Right lobe of liver (tissue), 6 donors: Measurements from ENCODE around the gene CLEC2D. TPM values are rescaled to one million over a fixed set of nuclear protein-coding genes. Genes with fewer than 3 reads are reported as not detected.
"Not testable (repeated sequence)": the region's sequence is repeated elsewhere in the genome, so short reads cannot be mapped to it uniquely, and the experiment has no call there.

Experiments used
- ATAC-seq, 4 donors: fragments of 200-7000 bp; cut with Tn5 transposase; one replicate each; pipeline ENCODE4 v1.9.1; 2020; ENCODE audit warnings: mild to moderate bottlenecking in 4 of 4, moderate library complexity in 4 of 4
- DNase-seq, 3 donors: peaks; one replicate each; pipeline ENCODE4 v3.0.0-alpha.2; 2020
- H3K27ac ChIP-seq, 3 donors: fragments of 200-600 bp; one replicate each; pipeline ENCODE4 v1.8.0; 2022
- H3K27me3 ChIP-seq, 2 donors: fragments of 200-600 bp; one replicate each; pipeline ENCODE4 v1.8.0; 2022
- H3K36me3 ChIP-seq, 4 donors: fragments of 200-600 bp; sonication (generic) in 1 of 4; one replicate each; pipeline versions ENCODE4 v1.5.1 to v1.8.0; 2017 to 2022; ENCODE audit warnings: control low read depth in 1 of 4
- H3K4me1 ChIP-seq, 4 donors: fragments of 200-600 bp; sonication (generic) in 1 of 4; one replicate each; pipeline versions ENCODE4 v1.5.1 to v1.8.0; 2017 to 2022; ENCODE audit warnings: control low read depth in 1 of 4
- H3K4me3 ChIP-seq, 3 donors: fragments of 200-600 bp; one replicate each; pipeline ENCODE4 v1.8.0; 2022
- H3K9me3 ChIP-seq, 4 donors: fragments of 200-600 bp; sonication (generic) in 1 of 4; one replicate each; pipeline versions ENCODE4 v1.5.1 to v1.8.0; 2017 to 2022; ENCODE audit warnings: control low read depth in 1 of 4
- CTCF ChIP-seq, 4 donors: fragments of 200-600 bp in 3 of 4; fragments of 450-650 bp in 1 of 4; IDR thresholded peaks; one replicate each; pipeline versions ENCODE4 v1.5.1 to v1.8.0; 2016 to 2022; ENCODE audit warnings: antibody characterized with exemption in 4 of 4, mild to moderate bottlenecking in 2 of 4
- POLR2A ChIP-seq: fragments of 450-650 bp; IDR thresholded peaks from one replicate; pipeline ENCODE4 v1.6.1; 2017; ENCODE audit warnings: antibody characterized with exemption, mild to moderate bottlenecking
- WGBS: methylation state at CpG from one replicate; pipeline ENCODE4 v1.1.6; 2018; ENCODE audit warnings: low coverage, low lambda C conversion rate; ENCODE audit not compliant: insufficient coverage; ENCODE audit errors: missing lambda C conversion rate; 5-methylcytosine and 5-hydroxymethylcytosine counted together
- intact Hi-C, 2 donors: fragments of 100-400 bp; cut with DNase I; formaldehyde crosslinking; loops; one replicate each; pipeline versions ENCODE4 v1.11.2 to v1.14.1; 2022
- total RNA-seq, 6 experiments: library from RNA; depleted of rRNA in 2 of 6; stranded (reverse); fragments of >200 nt in 2 of 6; fragmentation: NEBNext Ultra II Directional in 3 of 6; extraction: Animal tissue kit (Norgen Biotek cat#: 25700) in 3 of 6; gene quantifications; one replicate each; pipeline versions ENCODE4 v1.1.0 to v1.2.4, GENCODE V29; 2016 to 2023
- donor health status: DM: no; HTN: yes; CAD: no.
- donor health status: DM: no; HTN: no; CAD: no.
- donor health status: DM: no; HTN: no; CAD: no.
- donor health status: DM: no; HTN: yes; CAD: no.
- donor health status: DM: no; HTN: yes; CAD: no.

The CLEC2D gene
- total RNA-seq, 6 experiments from 2014 or later = 0.62 to 4.4 (median 1.6) TPM

- Histone ChIP-seq H3K4me3 (no peak overlapping the region), H3K27me3 (no peaks in the 10 kb centered on the region), H3K4me1 (no peaks in the 10 kb centered on the region), H3K27ac (no peak overlapping the region), H3K9me3 (no peaks in the 10 kb centered on the region), H3K36me3 (no peaks in the 10 kb centered on the region)
- TF ChIP-seq CTCF (IDR thresholded peaks at IDR 0.05) (no peak), POLR2A (no peak)
- DNase-seq = no peak
- no peak for ATAC-seq
- 81% methylated on average over 4 of the region's 5 CpGs for WGBS
- intact Hi-C loops = no loop called here
Observed at GRCh38 chr12:9636851-9637206, 32.7 kb upstream of the CLEC2D start.

GRCh38 chr12:9640024-9640423 lies 29.5 kb upstream of the CLEC2D start:
- H3K36me3 ChIP-seq = no peaks in the 10 kb centered on the region
- H3K4me3 ChIP-seq = no peak overlapping the region
- no peaks in the 10 kb centered on the region for H3K4me1 ChIP-seq
- no peak for TF ChIP-seq CTCF (IDR thresholded peaks at IDR 0.05)
- ATAC-seq (no peak), DNase-seq (no peak)
- H3K27ac ChIP-seq = no peak overlapping the region
- H3K27me3 ChIP-seq = no peaks in the 10 kb centered on the region
- intact Hi-C loops = no loop called here
- WGBS = 76% methylated on average over 2 of the region's 2 CpGs
- no peaks in the 10 kb centered on the region for H3K9me3 ChIP-seq

GRCh38 chr12:9642606-9643265 lies 26.8 kb upstream of the CLEC2D start:
- Histone ChIP-seq H3K27me3 (no peaks in the 10 kb centered on the region), H3K4me3 (no peak overlapping the region), H3K9me3 (no peaks in the 10 kb centered on the region), H3K27ac (no peak overlapping the region), H3K4me1 (no peaks in the 10 kb centered on the region), H3K36me3 (no peaks in the 10 kb centered on the region)
- TF ChIP-seq CTCF (IDR thresholded peaks at IDR 0.05) = no peak
- TF ChIP-seq POLR2A = no peak
- DNase-seq (no peak), ATAC-seq (no peak)
- WGBS = 68% methylated on average over 9 of the region's 15 CpGs
- intact Hi-C loops = no loop called here

- H3K27ac ChIP-seq = no peak overlapping the region
- intact Hi-C loops = no loop called here
- DNase-seq = no peak
- no peaks in the 10 kb centered on the region for H3K36me3 ChIP-seq
- H3K27me3 ChIP-seq = no peaks in the 10 kb centered on the region
- no peaks in the 10 kb centered on the region for H3K4me1 ChIP-seq
- ATAC-seq = no peak
- no peak overlapping the region for H3K4me3 ChIP-seq
- H3K9me3 ChIP-seq = no peaks in the 10 kb centered on the region
- no peak for TF ChIP-seq POLR2A
- TF ChIP-seq CTCF (IDR thresholded peaks at IDR 0.05) = no peak
Observed at GRCh38 chr12:9643266-9643660, 26.2 kb upstream of the CLEC2D start.

- 80% methylated on average over 1 of the region's 1 CpG for WGBS
- DNase-seq, H3K4me3 ChIP-seq, H3K4me1 ChIP-seq, H3K36me3 ChIP-seq, ATAC-seq, H3K9me3 ChIP-seq, H3K27me3 ChIP-seq, H3K27ac ChIP-seq, intact Hi-C loops: not testable (repeated sequence)
Observed at GRCh38 chr12:9644985-9645551, 24.4 kb upstream of the CLEC2D start.
